Measurements from ENCODE around the gene WDR18. TPM values are rescaled to one million over a fixed set of nuclear protein-coding genes. Genes with fewer than 3 reads are reported as not detected.

Gene WDR18
- polyA plus RNA-seq, 1 donor (not counting 4 experiments of a cell fraction or from before 2014, with no cell fraction given), result 26.3 TPM

DNA sequence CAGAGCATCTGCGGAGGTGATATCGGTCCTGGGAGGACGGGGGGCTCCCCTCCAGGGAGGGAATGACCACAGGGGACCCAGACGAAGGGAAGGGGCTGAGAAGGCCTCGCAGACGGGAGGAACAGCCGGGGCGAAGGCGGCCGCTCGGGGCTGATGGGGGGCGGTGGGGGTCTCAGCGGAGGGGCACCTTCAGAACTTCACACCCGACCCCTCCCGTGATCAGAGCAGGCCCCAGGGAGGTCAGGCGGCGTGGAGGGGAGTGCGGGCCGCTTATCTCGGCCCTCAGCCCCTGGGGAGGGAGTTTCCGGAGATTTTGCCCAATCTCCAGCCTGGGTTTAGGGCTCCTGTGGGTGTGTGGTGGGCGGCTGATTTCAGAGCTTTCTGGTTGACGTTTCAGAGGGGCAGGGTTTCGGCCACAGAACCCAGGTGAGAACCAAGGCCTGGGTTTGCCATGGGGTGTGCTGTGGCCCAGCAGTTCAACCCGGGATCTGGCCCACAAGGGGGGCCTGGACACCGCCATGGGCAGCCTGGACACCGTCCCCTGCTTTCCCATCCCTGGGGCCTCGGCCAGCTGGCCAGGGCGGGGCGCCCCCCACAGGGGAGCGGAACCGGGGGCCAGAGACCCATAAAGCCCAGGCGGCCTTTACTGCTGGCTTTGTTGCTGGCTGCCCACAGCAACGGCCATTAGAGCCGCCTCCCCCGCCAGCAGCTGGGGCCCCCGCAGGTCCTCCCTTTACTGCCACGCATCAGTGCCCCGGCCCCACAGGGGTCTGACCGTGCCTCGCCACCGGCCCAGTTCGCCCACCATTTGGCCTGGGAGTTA is 29.3 kb upstream of the WDR18 start:
- H3K4me2 ChIP-seq (ENCODE audit: control insufficient read depth, extremely low read depth, insufficient read depth, low read depth, low read length), result no peak overlapping the region
- H3K79me2 ChIP-seq (ENCODE audit: control insufficient read depth, insufficient read depth, low read length), result no peaks in the 10 kb centered on the region
- TF ChIP-seq, protein P1, sequence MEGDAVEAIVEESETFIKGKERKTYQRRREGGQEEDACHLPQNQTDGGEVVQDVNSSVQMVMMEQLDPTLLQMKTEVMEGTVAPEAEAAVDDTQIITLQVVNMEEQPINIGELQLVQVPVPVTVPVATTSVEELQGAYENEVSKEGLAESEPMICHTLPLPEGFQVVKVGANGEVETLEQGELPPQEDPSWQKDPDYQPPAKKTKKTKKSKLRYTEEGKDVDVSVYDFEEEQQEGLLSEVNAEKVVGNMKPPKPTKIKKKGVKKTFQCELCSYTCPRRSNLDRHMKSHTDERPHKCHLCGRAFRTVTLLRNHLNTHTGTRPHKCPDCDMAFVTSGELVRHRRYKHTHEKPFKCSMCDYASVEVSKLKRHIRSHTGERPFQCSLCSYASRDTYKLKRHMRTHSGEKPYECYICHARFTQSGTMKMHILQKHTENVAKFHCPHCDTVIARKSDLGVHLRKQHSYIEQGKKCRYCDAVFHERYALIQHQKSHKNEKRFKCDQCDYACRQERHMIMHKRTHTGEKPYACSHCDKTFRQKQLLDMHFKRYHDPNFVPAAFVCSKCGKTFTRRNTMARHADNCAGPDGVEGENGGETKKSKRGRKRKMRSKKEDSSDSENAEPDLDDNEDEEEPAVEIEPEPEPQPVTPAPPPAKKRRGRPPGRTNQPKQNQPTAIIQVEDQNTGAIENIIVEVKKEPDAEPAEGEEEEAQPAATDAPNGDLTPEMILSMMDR (optimal IDR thresholded peaks at IDR 0.05 in 1 of 3, IDR thresholded peaks at IDR 0.05 in 1 of 3, conservative IDR thresholded peaks at IDR 0.05 in 1 of 3; ENCODE audit: extremely low read depth in 1 of 3, insufficient read depth in 2 of 3, low read length in 3 of 3), result no peak
- TF ChIP-seq EZH2 (IDR thresholded peaks at IDR 0.05; ENCODE audit: low read length), result no peak
- H3K27ac ChIP-seq (ENCODE audit: control insufficient read depth, insufficient read depth, low read length), result no peak overlapping the region
- dilution Hi-C loops (cut with MboI; ENCODE audit: extremely low pct_ligation_motif_present, low sequenced_read_pairs), result no loop called here
- no peak overlapping the region for H2AFZ ChIP-seq (ENCODE audit: control insufficient read depth, low read length)
- DNase-seq (ENCODE audit: low read depth, low spot score) (no peak), FAIRE-seq (no peak)
- no peak overlapping the region for H3K4me3 ChIP-seq (ENCODE audit: control insufficient read depth in 2 of 3, extremely low read depth in 1 of 3, insufficient read depth in 2 of 3, low read depth in 1 of 3, low read length in 3 of 3)
- H4K20me1 ChIP-seq (ENCODE audit: control insufficient read depth, extremely low read depth, insufficient read depth, low read length), result peaks cover 4% of the 10 kb centered on the region
- H3K9me1 ChIP-seq (ENCODE audit: control insufficient read depth, extremely low read depth, insufficient read depth, low read length), result no peaks in the 10 kb centered on the region
- H3K4me1 ChIP-seq (ENCODE audit: control insufficient read depth, extremely low read depth, insufficient read depth, low read length), result peaks cover 12% of the 10 kb centered on the region
- no peaks in the 10 kb centered on the region for H3K36me3 ChIP-seq (ENCODE audit: control insufficient read depth in 2 of 2, extremely low read depth in 1 of 2, insufficient read depth in 2 of 2, low read length in 2 of 2)
- no peaks in the 10 kb centered on the region for H3K9me3 ChIP-seq (ENCODE audit: control insufficient read depth, low read depth, low read length)
- H3K27me3 ChIP-seq (ENCODE audit: control insufficient read depth, extremely low read depth, insufficient read depth, low read length), result no peaks in the 10 kb centered on the region
- H3K9ac ChIP-seq (ENCODE audit: control insufficient read depth, extremely low read depth, insufficient read depth, low read length), result no peak overlapping the region

DNA sequence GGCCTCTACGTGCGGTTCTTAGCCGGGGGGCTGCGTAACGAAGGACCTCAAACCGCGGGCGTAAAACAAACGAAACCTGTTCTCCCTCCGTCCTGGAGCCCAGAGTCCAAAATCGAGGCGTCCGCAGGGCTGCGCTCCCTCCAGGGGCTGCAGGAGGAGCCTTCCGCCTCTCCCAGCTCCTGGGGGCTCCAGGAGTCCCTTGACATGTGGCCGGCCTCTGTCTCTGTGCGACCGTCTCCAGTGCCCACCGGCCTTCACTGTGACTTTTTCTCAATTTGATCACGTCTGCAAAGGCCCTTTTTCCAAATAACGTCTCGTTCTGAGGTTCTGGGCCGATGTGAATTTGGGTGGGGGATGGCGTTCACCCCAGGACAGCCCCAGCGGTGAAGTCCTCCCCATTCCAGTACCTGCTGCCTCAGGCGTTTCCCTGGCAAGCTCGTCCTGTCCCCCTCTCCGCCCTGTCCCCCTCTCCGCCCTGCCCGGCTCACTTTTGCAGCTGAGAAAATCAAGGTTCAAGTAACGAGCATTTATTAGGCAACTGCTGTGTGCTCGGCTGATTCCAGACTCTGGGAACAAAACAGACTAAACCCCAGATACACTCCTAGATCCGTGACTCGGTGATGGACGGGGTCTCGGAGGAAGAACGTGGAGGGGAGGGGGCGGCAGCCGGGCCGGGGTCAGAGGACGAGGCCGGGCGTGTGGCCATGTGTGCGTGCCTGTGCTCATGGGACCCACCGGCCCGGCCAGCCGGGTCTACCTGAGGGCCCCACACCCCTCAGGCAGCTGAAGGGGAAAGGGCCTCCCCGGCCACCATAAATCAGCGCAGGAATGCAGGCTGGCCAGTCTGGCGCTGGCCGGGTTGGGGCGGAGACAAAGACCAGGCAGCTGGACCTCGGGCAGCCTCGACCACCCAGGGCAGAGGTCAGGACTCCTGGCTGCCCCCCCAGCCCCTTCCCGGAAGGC is 28.1 kb upstream of the WDR18 start:
- H4K20me1 ChIP-seq (ENCODE audit: control insufficient read depth, extremely low read depth, insufficient read depth, low read length), result peaks cover 4% of the 10 kb centered on the region
- no peaks in the 10 kb centered on the region for H3K27me3 ChIP-seq (ENCODE audit: control insufficient read depth, extremely low read depth, insufficient read depth, low read length)
- H3K27ac ChIP-seq (ENCODE audit: control insufficient read depth, insufficient read depth, low read length), result no peak overlapping the region
- TF ChIP-seq EZH2 (IDR thresholded peaks at IDR 0.05; ENCODE audit: low read length), result no peak
- no peak for FAIRE-seq
- peaks cover 12% of the 10 kb centered on the region for H3K4me1 ChIP-seq (ENCODE audit: control insufficient read depth, extremely low read depth, insufficient read depth, low read length)
- no peak overlapping the region for H2AFZ ChIP-seq (ENCODE audit: control insufficient read depth, low read length)
- no peaks in the 10 kb centered on the region for H3K79me2 ChIP-seq (ENCODE audit: control insufficient read depth, insufficient read depth, low read length)
- H3K4me3 ChIP-seq (ENCODE audit: control insufficient read depth in 2 of 3, extremely low read depth in 1 of 3, insufficient read depth in 2 of 3, low read depth in 1 of 3, low read length in 3 of 3), result no peak overlapping the region
- DNase-seq (ENCODE audit: low read depth, low spot score), result no peak
- H3K9ac ChIP-seq (ENCODE audit: control insufficient read depth, extremely low read depth, insufficient read depth, low read length), result no peak overlapping the region
- dilution Hi-C loops (cut with MboI; ENCODE audit: extremely low pct_ligation_motif_present, low sequenced_read_pairs), result no loop called here
- H3K9me3 ChIP-seq (ENCODE audit: control insufficient read depth, low read depth, low read length), result no peaks in the 10 kb centered on the region
- no peaks in the 10 kb centered on the region for H3K9me1 ChIP-seq (ENCODE audit: control insufficient read depth, extremely low read depth, insufficient read depth, low read length)
- H3K4me2 ChIP-seq (ENCODE audit: control insufficient read depth, extremely low read depth, insufficient read depth, low read depth, low read length), result no peak overlapping the region
- H3K36me3 ChIP-seq (ENCODE audit: control insufficient read depth in 2 of 2, extremely low read depth in 1 of 2, insufficient read depth in 2 of 2, low read length in 2 of 2), result no peaks in the 10 kb centered on the region

All from keratinocyte (primary cell).